ENCODE data around the gene COL18A1. TPM values are rescaled to one million over a fixed set of nuclear protein-coding genes. Genes with fewer than 3 reads are reported as not detected.

The COL18A1 gene
- total and polyA plus RNA-seq, 2 of the 8 experiments (the other 6 are each of a cell fraction or from before 2014, with no cell fraction given): 145 to 201 TPM

- TF ChIP-seq CHD7 (IDR thresholded peaks at IDR 0.05; ENCODE audit: insufficient replicate concordance, low read length) (no peak), GTF2F1 (IDR thresholded peaks at IDR 0.05; ENCODE audit: borderline replicate concordance, low read depth, low read length) (no peak), TEAD4 (IDR thresholded peaks at IDR 0.05; ENCODE audit: low read depth, low read length) (no peak), BACH1 (IDR thresholded peaks at IDR 0.05; ENCODE audit: low read length) (no peak), GABPA (IDR thresholded peaks at IDR 0.05; ENCODE audit: borderline replicate concordance, insufficient read depth, low read length) (0 out of 2 replicates have a peak, but pooled peaks have one; percentile 14), NANOG (IDR thresholded peaks at IDR 0.05; ENCODE audit: insufficient read depth, low read depth, low read length, poor library complexity, severe bottlenecking) (no peak), SIRT6 (IDR thresholded peaks at IDR 0.05; ENCODE audit: low read length) (no peak), ATF2 (IDR thresholded peaks at IDR 0.05; ENCODE audit: low read length) (no peak)
These were observed 50.1 kb downstream of the COL18A1 start (continued) for GRCh38 chr21:45454926-45455673.

Data from H1 (cell line).